Stimulated activated naive CD8-positive, alpha-beta T cell treated with anti-CD3 and anti-CD28 coated beads, Interleukin-15, amount 100 ng/mL, for 72 hours (primary cell): Measurements from ENCODE around the gene TRPM8.

Source experiments
- ATAC-seq: fragments of 150-1000 bp; cut with Tn5 transposase; 2 replicates; pipeline ENCODE4 v1.10.0; 2021; ENCODE audit warnings: mild to moderate bottlenecking, moderate library complexity
- DNase-seq, 2 donors: peaks; one replicate each; pipeline ENCODE4 v3.0.0; 2021 to 2022
- H3K27ac Mint-ChIP-seq, 2 donors: one replicate each; pipeline ENCODE4 v1.8.0; 2022; ENCODE audit warnings: mild to moderate bottlenecking in 2 of 2, mixed read lengths in 2 of 2, moderate library complexity in 2 of 2
- H3K27me3 Mint-ChIP-seq: one replicate; pipeline ENCODE4 v1.8.0; 2022; ENCODE audit warnings: mixed read lengths
- H3K4me1 Mint-ChIP-seq: one replicate; pipeline ENCODE4 v1.8.0; 2022; ENCODE audit warnings: mild to moderate bottlenecking, mixed read lengths
- H3K4me3 Mint-ChIP-seq, 2 donors: one replicate each; pipeline ENCODE4 v1.8.0; 2022; ENCODE audit warnings: mild to moderate bottlenecking in 2 of 2, mixed read lengths in 2 of 2, moderate library complexity in 1 of 2
- H3K9me3 Mint-ChIP-seq, 2 donors: one replicate each; pipeline ENCODE4 v1.8.0; 2022; ENCODE audit warnings: mixed read lengths in 2 of 2

TRPM8 gene

GRCh38 chr2:233925402-233925801 is 8.2 kb downstream of the TRPM8 start:
- peaks cover 53% of the 10 kb centered on the region for H3K27me3 Mint-ChIP-seq
- H3K4me1 Mint-ChIP-seq: peaks cover 13% of the 10 kb centered on the region
- DNase-seq (no peak), ATAC-seq (no peak)
- no peak overlapping the region for H3K27ac Mint-ChIP-seq
- no peak overlapping the region for H3K4me3 Mint-ChIP-seq
- no peaks in the 10 kb centered on the region for H3K9me3 Mint-ChIP-seq

- Mint-ChIP-seq H3K9me3 (no peaks in the 10 kb centered on the region), H3K4me3 (no peak overlapping the region), H3K4me1 (peaks cover 13% of the 10 kb centered on the region), H3K27me3 (peaks cover 63% of the 10 kb centered on the region), H3K27ac (no peak overlapping the region)
- ATAC-seq: no peak
- no peak for DNase-seq
Observed at GRCh38 chr2:233926806-233927205, 9.6 kb downstream of the TRPM8 start.

GRCh38 chr2:233928594-233929351 is 11.6 kb downstream of the TRPM8 start:
- Mint-ChIP-seq H3K4me3 (no peak overlapping the region), H3K27me3 (peaks cover 76% of the 10 kb centered on the region), H3K27ac (peak overlapping the region in 1 of 2 donors; percentile 48), H3K9me3 (no peaks in the 10 kb centered on the region), H3K4me1 (peaks cover 13% of the 10 kb centered on the region)
- no peak for DNase-seq
- no peak for ATAC-seq

GRCh38 chr2:233929352-233930022 is 12.3 kb downstream of the TRPM8 start:
- Mint-ChIP-seq H3K27ac (no peak overlapping the region), H3K9me3 (no peaks in the 10 kb centered on the region), H3K4me3 (no peak overlapping the region), H3K27me3 (peaks cover 74% of the 10 kb centered on the region), H3K4me1 (peaks cover 13% of the 10 kb centered on the region)
- DNase-seq (no peak), ATAC-seq (no peak)

GRCh38 chr2:233934524-233934923 is 17.4 kb downstream of the TRPM8 start:
- DNase-seq: no peak
- Mint-ChIP-seq H3K27ac (no peak overlapping the region), H3K9me3 (no peaks in the 10 kb centered on the region), H3K4me3 (no peak overlapping the region), H3K4me1 (peaks cover 11% of the 10 kb centered on the region), H3K27me3 (peaks cover 81% of the 10 kb centered on the region)
- ATAC-seq: no peak

GRCh38 chr2:233935426-233935825 is 18.3 kb downstream of the TRPM8 start:
- DNase-seq (no peak), ATAC-seq (no peak)
- H3K4me1 Mint-ChIP-seq: peaks cover 6% of the 10 kb centered on the region
- H3K4me3 Mint-ChIP-seq: no peak overlapping the region
- H3K27me3 Mint-ChIP-seq: peaks cover 90% of the 10 kb centered on the region
- H3K27ac Mint-ChIP-seq: no peak overlapping the region
- H3K9me3 Mint-ChIP-seq: no peaks in the 10 kb centered on the region

GRCh38 chr2:233936089-233936488 is 18.9 kb downstream of the TRPM8 start:
- Mint-ChIP-seq H3K27ac (no peak overlapping the region), H3K4me1 (peaks cover 6% of the 10 kb centered on the region), H3K4me3 (no peak overlapping the region), H3K27me3 (peaks cover 92% of the 10 kb centered on the region), H3K9me3 (no peaks in the 10 kb centered on the region)
- ATAC-seq (no peak), DNase-seq (no peak)

- Mint-ChIP-seq H3K4me3 (peak overlapping the region; percentile 62 to 80), H3K27ac (no peak overlapping the region), H3K9me3 (peaks cover 0 to 3% of the 10 kb centered on the region in 2 donors), H3K4me1 (peaks cover 6% of the 10 kb centered on the region), H3K27me3 (peaks cover 71% of the 10 kb centered on the region)
- DNase-seq: no peak
- no peak for ATAC-seq
Observed at GRCh38 chr2:233938676-233939370, 21.6 kb downstream of the TRPM8 start.

- Mint-ChIP-seq H3K27ac (no peak overlapping the region), H3K9me3 (peaks cover 6 to 7% of the 10 kb centered on the region in 2 donors), H3K27me3 (peaks cover 54% of the 10 kb centered on the region), H3K4me1 (peaks cover 6% of the 10 kb centered on the region), H3K4me3 (no peak overlapping the region)
- no peak for DNase-seq
- ATAC-seq: no peak
Observed at GRCh38 chr2:233940376-233941276, 23.5 kb downstream of the TRPM8 start.

- Mint-ChIP-seq H3K27me3 (peaks cover 37% of the 10 kb centered on the region), H3K4me1 (peaks cover 6% of the 10 kb centered on the region)
Observed at GRCh38 chr2:233942731-233943130, 25.6 kb downstream of the TRPM8 start.

GRCh38 chr2:233944269-233944668 is 27.1 kb downstream of the TRPM8 start:
- peaks cover 22% of the 10 kb centered on the region for H3K27me3 Mint-ChIP-seq
- ATAC-seq (no peak), DNase-seq (no peak)
- peaks cover 7 to 8% of the 10 kb centered on the region in 2 donors for H3K9me3 Mint-ChIP-seq
- no peak overlapping the region for H3K4me3 Mint-ChIP-seq
- no peak overlapping the region for H3K27ac Mint-ChIP-seq
- peaks cover under 1% of the 10 kb centered on the region for H3K4me1 Mint-ChIP-seq

More at GRCh38 chr2:233942731-233943130, 25.6 kb downstream of the TRPM8 start:
- Mint-ChIP-seq H3K4me3 (no peak overlapping the region), H3K27ac (no peak overlapping the region), H3K9me3 (peaks cover 7 to 8% of the 10 kb centered on the region in 2 donors)
- no peak for DNase-seq
- no peak for ATAC-seq

GRCh38 chr2:233944722-233945121 is 27.5 kb downstream of the TRPM8 start:
- Mint-ChIP-seq H3K27me3 (peaks cover 18% of the 10 kb centered on the region), H3K4me3 (no peak overlapping the region), H3K9me3 (peaks cover 7 to 8% of the 10 kb centered on the region in 2 donors), H3K4me1 (no peaks in the 10 kb centered on the region), H3K27ac (no peak overlapping the region)
- ATAC-seq (no peak), DNase-seq (no peak)

GRCh38 chr2:233945146-233945545 is 28.0 kb downstream of the TRPM8 start:
- no peak overlapping the region for H3K27ac Mint-ChIP-seq
- DNase-seq (no peak), ATAC-seq (no peak)
- H3K9me3 Mint-ChIP-seq: peaks cover 7 to 8% of the 10 kb centered on the region in 2 donors
- H3K4me3 Mint-ChIP-seq: no peak overlapping the region
- peaks cover 13% of the 10 kb centered on the region for H3K27me3 Mint-ChIP-seq
- H3K4me1 Mint-ChIP-seq: no peaks in the 10 kb centered on the region

GRCh38 chr2:233950078-233950825 is 33.1 kb downstream of the TRPM8 start:
- Mint-ChIP-seq H3K27me3 (peaks cover 27% of the 10 kb centered on the region), H3K4me1 (no peaks in the 10 kb centered on the region)

More at GRCh38 chr2:233950078-233950825, 33.1 kb downstream of the TRPM8 start:
- no peak overlapping the region for H3K27ac Mint-ChIP-seq
- no peak overlapping the region for H3K4me3 Mint-ChIP-seq
- no peak for ATAC-seq
- DNase-seq: no peak
- H3K9me3 Mint-ChIP-seq: peaks cover 0 to 5% of the 10 kb centered on the region in 2 donors
